ENCODE measurements around the gene SLC46A3. TPM values are rescaled to one million over a fixed set of nuclear protein-coding genes. Genes with fewer than 3 reads are reported as not detected.
A peak's percentile ranks its signal among the peaks of the same experiment; 100 is the strongest.

SLC46A3 gene
- polyA plus RNA-seq, 1 donor from 2014 or later = 7.4 TPM

DNA sequence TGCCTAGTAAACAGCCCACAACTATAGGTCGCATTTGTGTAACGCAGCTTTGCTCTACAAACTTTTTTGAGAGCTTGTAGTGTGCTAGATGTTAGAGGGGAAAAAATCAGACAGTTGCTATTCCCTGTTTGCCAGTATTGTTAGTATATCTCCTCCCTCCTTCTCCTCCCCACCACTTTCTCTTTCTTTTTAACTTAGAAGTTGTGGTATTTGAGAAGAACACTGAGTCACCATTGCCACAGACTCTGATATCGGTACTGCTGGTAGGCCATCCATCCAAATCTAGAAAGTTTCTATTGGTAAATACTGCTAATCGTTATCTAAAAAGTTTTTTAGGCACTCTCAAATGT is 59.2 kb downstream of the SLC46A3 start:
- Histone ChIP-seq H3K27ac (ENCODE audit: low read length) (peak overlapping the region; percentile 79), H3K79me2 (replicated peaks; ENCODE audit: insufficient read depth, low read length) (peaks cover 58% of the 10 kb centered on the region)

GRCh38 chr13:28658796-28659620 is 59.8 kb downstream of the SLC46A3 start, which contains the start of gene POMP:
TSS of gene POMP (plus strand) at chr13:28659130. CDS start at chr13:28659185, 55 bp downstream.
- Histone ChIP-seq H3K36me3 (ENCODE audit: insufficient read depth, low read length) (no peaks in the 10 kb centered on the region), H3K4me3 (ENCODE audit: low read length) (peak within 1 kb of the TSS; percentile 76), H3F3A (ENCODE audit: insufficient read depth, low read length, poor library complexity, severe bottlenecking) (no peaks in the 10 kb centered on the region), H3K79me2 (replicated peaks; ENCODE audit: insufficient read depth, low read length) (peaks cover 58% of the 10 kb centered on the region), H4K20me1 (ENCODE audit: insufficient read depth) (no peaks in the 10 kb centered on the region), H3K4me2 (ENCODE audit: low read length) (peak within 1 kb of the TSS; percentile 90), H3K9me3 (ENCODE audit: low read length) (no peaks in the 10 kb centered on the region), H3K9ac (ENCODE audit: low read length) (peak within 1 kb of the TSS; percentile 85), H3K27me3 (ENCODE audit: insufficient read depth, low read depth, low read length) (no peaks in the 10 kb centered on the region), H2AFZ (ENCODE audit: low read depth, low read length) (peak within 1 kb of the TSS; percentile 86), H3K27ac (ENCODE audit: low read length) (peak within 1 kb of the TSS; percentile 79), H3K9me2 (ENCODE audit: insufficient read depth, low read length) (no peaks in the 10 kb centered on the region)
- TF ChIP-seq, protein P1, sequence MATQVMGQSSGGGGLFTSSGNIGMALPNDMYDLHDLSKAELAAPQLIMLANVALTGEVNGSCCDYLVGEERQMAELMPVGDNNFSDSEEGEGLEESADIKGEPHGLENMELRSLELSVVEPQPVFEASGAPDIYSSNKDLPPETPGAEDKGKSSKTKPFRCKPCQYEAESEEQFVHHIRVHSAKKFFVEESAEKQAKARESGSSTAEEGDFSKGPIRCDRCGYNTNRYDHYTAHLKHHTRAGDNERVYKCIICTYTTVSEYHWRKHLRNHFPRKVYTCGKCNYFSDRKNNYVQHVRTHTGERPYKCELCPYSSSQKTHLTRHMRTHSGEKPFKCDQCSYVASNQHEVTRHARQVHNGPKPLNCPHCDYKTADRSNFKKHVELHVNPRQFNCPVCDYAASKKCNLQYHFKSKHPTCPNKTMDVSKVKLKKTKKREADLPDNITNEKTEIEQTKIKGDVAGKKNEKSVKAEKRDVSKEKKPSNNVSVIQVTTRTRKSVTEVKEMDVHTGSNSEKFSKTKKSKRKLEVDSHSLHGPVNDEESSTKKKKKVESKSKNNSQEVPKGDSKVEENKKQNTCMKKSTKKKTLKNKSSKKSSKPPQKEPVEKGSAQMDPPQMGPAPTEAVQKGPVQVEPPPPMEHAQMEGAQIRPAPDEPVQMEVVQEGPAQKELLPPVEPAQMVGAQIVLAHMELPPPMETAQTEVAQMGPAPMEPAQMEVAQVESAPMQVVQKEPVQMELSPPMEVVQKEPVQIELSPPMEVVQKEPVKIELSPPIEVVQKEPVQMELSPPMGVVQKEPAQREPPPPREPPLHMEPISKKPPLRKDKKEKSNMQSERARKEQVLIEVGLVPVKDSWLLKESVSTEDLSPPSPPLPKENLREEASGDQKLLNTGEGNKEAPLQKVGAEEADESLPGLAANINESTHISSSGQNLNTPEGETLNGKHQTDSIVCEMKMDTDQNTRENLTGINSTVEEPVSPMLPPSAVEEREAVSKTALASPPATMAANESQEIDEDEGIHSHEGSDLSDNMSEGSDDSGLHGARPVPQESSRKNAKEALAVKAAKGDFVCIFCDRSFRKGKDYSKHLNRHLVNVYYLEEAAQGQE (IDR thresholded peaks at IDR 0.05; ENCODE audit: borderline replicate concordance) = peak; percentile 56
- no peak for TF ChIP-seq SMC3 (conservative IDR thresholded peaks at IDR 0.05; ENCODE audit: poor library complexity)
- TF ChIP-seq RAD21 (conservative IDR thresholded peaks at IDR 0.05) = peak; percentile 34
- no peak for TF ChIP-seq TAF1 (IDR thresholded peaks at IDR 0.05; ENCODE audit: low read depth)
- TF ChIP-seq MXI1 (conservative IDR thresholded peaks at IDR 0.05; ENCODE audit: poor library complexity, severe bottlenecking) = peak; percentile 91
- peak; percentile 99 for TF ChIP-seq POLR2AphosphoS5 (IDR thresholded peaks at IDR 0.05)
- peak; percentile 70 for TF ChIP-seq EP300 (conservative IDR thresholded peaks at IDR 0.05; ENCODE audit: poor library complexity, severe bottlenecking)

More for the DNA sequence above, 59.2 kb downstream of the SLC46A3 start:
- Histone ChIP-seq H3K4me3 (ENCODE audit: low read length) (peak overlapping the region; percentile 76), H3F3A (ENCODE audit: insufficient read depth, low read length, poor library complexity, severe bottlenecking) (no peaks in the 10 kb centered on the region), H2AFZ (ENCODE audit: low read depth, low read length) (peak overlapping the region; percentile 86), H3K9me3 (ENCODE audit: low read length) (no peaks in the 10 kb centered on the region), H4K20me1 (ENCODE audit: insufficient read depth) (no peaks in the 10 kb centered on the region), H3K27me3 (ENCODE audit: insufficient read depth, low read depth, low read length) (no peaks in the 10 kb centered on the region), H3K4me2 (ENCODE audit: low read length) (peak overlapping the region; percentile 90), H3K9me2 (ENCODE audit: insufficient read depth, low read length) (no peaks in the 10 kb centered on the region), H3K9ac (ENCODE audit: low read length) (peak overlapping the region; percentile 85), H3K36me3 (ENCODE audit: insufficient read depth, low read length) (no peaks in the 10 kb centered on the region)
- no peak for TF ChIP-seq CTCF (IDR thresholded peaks at IDR 0.05; ENCODE audit: poor library complexity, severe bottlenecking)
- TF ChIP-seq, protein P1 (IDR thresholded peaks at IDR 0.05; ENCODE audit: borderline replicate concordance) = no peak
- TF ChIP-seq RAD21 (conservative IDR thresholded peaks at IDR 0.05) = no peak
- TF ChIP-seq SMC3 (conservative IDR thresholded peaks at IDR 0.05; ENCODE audit: poor library complexity) = no peak
- no peak for TF ChIP-seq EP300 (conservative IDR thresholded peaks at IDR 0.05; ENCODE audit: poor library complexity, severe bottlenecking)
- TF ChIP-seq POLR2AphosphoS5 (IDR thresholded peaks at IDR 0.05) = no peak
- no peak for TF ChIP-seq TAF1 (IDR thresholded peaks at IDR 0.05; ENCODE audit: low read depth)
- TF ChIP-seq MXI1 (conservative IDR thresholded peaks at IDR 0.05; ENCODE audit: poor library complexity, severe bottlenecking) = no peak
- no peak for TF ChIP-seq EZH2 (IDR thresholded peaks at IDR 0.05; ENCODE audit: borderline replicate concordance, insufficient read depth, low read length, poor library complexity, severe bottlenecking)
